WTC11 (cell line): ENCODE data around the gene TNNT3. TPM values are rescaled to one million over a fixed set of nuclear protein-coding genes. Genes with fewer than 3 reads are reported as not detected.

Experiments
- ATAC-seq: fragments of 200-7000 bp; cut with Tn5 transposase; 2 replicates; pipeline ENCODE4 v1.10.0; 2021; ENCODE audit warnings: mild to moderate bottlenecking, moderate library complexity
- CTCF ChIA-PET: fragments of 300-600 bp; sonication (Branson Sonifier 250); formaldehyde crosslinking; loops from one replicate; lab custom pipeline; 2021; ENCODE audit warnings: antibody characterized with exemption; lab: Charles Lee
- POLR2A ChIA-PET: fragments of 350-600 bp; sonication (Branson Sonifier 250); formaldehyde crosslinking; loops from one replicate; lab custom pipeline; 2021; ENCODE audit warnings: antibody characterized with exemption; lab: Charles Lee
- DNase-seq: peaks from one replicate; pipeline ENCODE4 v3.0.0; 2021; ENCODE audit warnings: low spot score
- H3K27ac Mint-ChIP-seq: 2 replicates; pipeline ENCODE4 v1.8.0; 2021; ENCODE audit warnings: mixed read lengths
- H3K27me3 Mint-ChIP-seq: 2 replicates; pipeline ENCODE4 v1.8.0; 2021; ENCODE audit warnings: low read depth, mild to moderate bottlenecking, moderate library complexity, mixed read lengths
- H3K36me3 Mint-ChIP-seq: 2 replicates; pipeline ENCODE4 v1.8.0; 2021; ENCODE audit warnings: mixed read lengths
- H3K4me1 Mint-ChIP-seq: 2 replicates; pipeline ENCODE4 v1.8.0; 2022; ENCODE audit warnings: mixed read lengths
- H3K4me3 Mint-ChIP-seq: 2 replicates; pipeline ENCODE4 v1.8.0; 2021; ENCODE audit warnings: mild to moderate bottlenecking, moderate library complexity, mixed read lengths
- H3K9me3 Mint-ChIP-seq: 2 replicates; pipeline ENCODE4 v1.8.0; 2021; ENCODE audit warnings: mixed read lengths
- CBFB ChIP-seq: sonication (generic); formaldehyde crosslinking; IDR thresholded peaks from 2 replicates; pipeline ENCODE4 v1.8.1; 2022; ENCODE audit warnings: mild to moderate bottlenecking, low read depth, missing genetic modification reagents
- ELF4 ChIP-seq: sonication (generic); formaldehyde crosslinking; IDR thresholded peaks from 2 replicates; pipeline ENCODE4 v1.8.1; 2022; ENCODE audit warnings: low read depth, mild to moderate bottlenecking, moderate library complexity, missing genetic modification reagents
- FOXK1 ChIP-seq: sonication (generic); formaldehyde crosslinking; IDR thresholded peaks from 2 replicates; pipeline ENCODE4 v1.8.0; 2022; ENCODE audit warnings: mild to moderate bottlenecking, moderate library complexity, missing genetic modification reagents
- FOXP1 ChIP-seq: sonication (generic); formaldehyde crosslinking; IDR thresholded peaks from 2 replicates; pipeline ENCODE4 v1.8.0; 2022; ENCODE audit warnings: missing genetic modification reagents, mild to moderate bottlenecking, moderate library complexity, borderline replicate concordance
- KAT7 ChIP-seq: sonication (generic); formaldehyde crosslinking; IDR thresholded peaks from 2 replicates; pipeline ENCODE4 v1.8.1; 2023; ENCODE audit warnings: missing genetic modification reagents, mild to moderate bottlenecking, borderline replicate concordance
- MXD4 ChIP-seq: fragments of 250-450 bp; sonication (Bioruptor Pico); IDR thresholded peaks from 2 replicates; pipeline ENCODE4 v1.8.0; 2021; ENCODE audit warnings: mild to moderate bottlenecking, moderate library complexity, borderline replicate concordance
- RORB ChIP-seq: fragments of 250-450 bp; sonication (Bioruptor Pico); IDR thresholded peaks from 2 replicates; pipeline ENCODE4 v1.9.0; 2021; ENCODE audit warnings: mild to moderate bottlenecking
- ZNF138 ChIP-seq: sonication (generic); formaldehyde crosslinking; conservative IDR thresholded peaks from 2 replicates; pipeline ENCODE4 v1.8.1; 2022; ENCODE audit warnings: mild to moderate bottlenecking, moderate library complexity, missing genetic modification reagents
- total RNA-seq: library from RNA; stranded (reverse); gene quantifications from 3 replicates; pipeline ENCODE4 v1.2.3, GENCODE V29; 2021
- TF ChIP-seq, protein P1 (sequence below): sonication (generic); formaldehyde crosslinking; IDR thresholded peaks from 2 replicates; pipeline ENCODE4 v1.8.0; 2023; ENCODE audit warnings: mild to moderate bottlenecking, missing genetic modification reagents
- TF ChIP-seq, protein P2 (sequence below): fragments of 250-450 bp; sonication (Bioruptor Pico); IDR thresholded peaks from 2 replicates; pipeline ENCODE4 v1.9.0; 2021; ENCODE audit warnings: moderate library complexity, mild to moderate bottlenecking, inconsistent platforms, borderline replicate concordance
- TF ChIP-seq, protein P3 (sequence below): fragments of 250-450 bp; sonication (Bioruptor Pico); IDR thresholded peaks from 2 replicates; pipeline ENCODE4 v1.8.0; 2021; ENCODE audit warnings: mild to moderate bottlenecking
- TF ChIP-seq, protein P4 (sequence below): sonication (generic); formaldehyde crosslinking; IDR thresholded peaks from 2 replicates; pipeline ENCODE4 v1.8.1; 2022; ENCODE audit warnings: missing genetic modification reagents, borderline replicate concordance
- TF ChIP-seq, protein P5 (sequence below): sonication (generic); formaldehyde crosslinking; IDR thresholded peaks from 2 replicates; pipeline ENCODE4 v1.8.1; 2022; ENCODE audit warnings: low read depth, mild to moderate bottlenecking, moderate library complexity, missing genetic modification reagents, borderline replicate concordance
- TF ChIP-seq, protein P6 (sequence below): fragments of 250-450 bp; sonication (Bioruptor Pico); conservative IDR thresholded peaks from 2 replicates; pipeline ENCODE4 v1.9.0; 2021; ENCODE audit warnings: mild to moderate bottlenecking
- TF ChIP-seq, protein P7 (sequence below): fragments of 200-600 bp; IDR thresholded peaks from 2 replicates; pipeline ENCODE4 v1.8.0; 2022; ENCODE audit warnings: antibody characterized with exemption

Gene TNNT3
- total RNA-seq, 1 experiment from 2014 or later, result not detected

DNA sequence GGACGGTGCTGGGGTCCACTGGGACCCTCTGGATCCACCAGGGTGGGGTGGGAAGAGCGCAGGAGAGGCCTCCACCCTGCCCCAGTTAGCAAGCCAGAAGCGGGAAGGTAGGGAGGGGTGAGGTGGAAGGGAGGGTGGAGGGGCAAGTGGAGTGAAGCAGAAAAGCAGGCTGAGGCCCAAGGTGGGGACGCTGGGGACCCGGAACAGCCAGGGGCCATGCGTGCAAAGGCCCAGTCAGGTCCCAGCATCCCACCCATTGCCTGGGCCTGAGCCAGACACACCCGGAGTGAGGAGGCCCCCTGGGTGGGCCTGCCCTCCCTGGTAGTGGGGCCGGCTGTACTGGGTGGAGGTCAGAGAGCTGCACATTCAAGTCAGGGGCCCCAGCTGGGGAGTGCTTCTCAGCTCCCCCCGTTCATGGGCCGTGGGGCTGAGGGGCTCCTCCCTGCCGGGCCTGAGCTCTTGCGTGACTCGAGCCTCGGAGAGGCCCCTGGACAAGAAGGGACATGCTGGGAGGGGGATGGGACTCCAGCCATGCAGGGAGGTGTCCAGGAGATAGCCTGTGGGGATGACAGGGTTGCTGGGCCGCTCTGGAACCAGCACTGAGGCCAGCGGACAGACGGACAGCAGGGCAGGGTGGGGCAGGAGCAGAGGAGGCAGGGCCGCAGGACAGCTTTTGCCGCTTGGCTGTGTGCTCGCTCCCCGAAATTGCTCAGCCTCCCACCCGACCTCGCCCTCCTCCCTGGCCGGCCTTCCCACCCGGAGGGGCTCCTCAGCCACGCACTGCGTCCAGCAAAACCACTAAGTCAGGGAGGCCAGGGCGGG is 7.7 kb downstream of the TNNT3 start (continued):
- TF ChIP-seq, protein P1, sequence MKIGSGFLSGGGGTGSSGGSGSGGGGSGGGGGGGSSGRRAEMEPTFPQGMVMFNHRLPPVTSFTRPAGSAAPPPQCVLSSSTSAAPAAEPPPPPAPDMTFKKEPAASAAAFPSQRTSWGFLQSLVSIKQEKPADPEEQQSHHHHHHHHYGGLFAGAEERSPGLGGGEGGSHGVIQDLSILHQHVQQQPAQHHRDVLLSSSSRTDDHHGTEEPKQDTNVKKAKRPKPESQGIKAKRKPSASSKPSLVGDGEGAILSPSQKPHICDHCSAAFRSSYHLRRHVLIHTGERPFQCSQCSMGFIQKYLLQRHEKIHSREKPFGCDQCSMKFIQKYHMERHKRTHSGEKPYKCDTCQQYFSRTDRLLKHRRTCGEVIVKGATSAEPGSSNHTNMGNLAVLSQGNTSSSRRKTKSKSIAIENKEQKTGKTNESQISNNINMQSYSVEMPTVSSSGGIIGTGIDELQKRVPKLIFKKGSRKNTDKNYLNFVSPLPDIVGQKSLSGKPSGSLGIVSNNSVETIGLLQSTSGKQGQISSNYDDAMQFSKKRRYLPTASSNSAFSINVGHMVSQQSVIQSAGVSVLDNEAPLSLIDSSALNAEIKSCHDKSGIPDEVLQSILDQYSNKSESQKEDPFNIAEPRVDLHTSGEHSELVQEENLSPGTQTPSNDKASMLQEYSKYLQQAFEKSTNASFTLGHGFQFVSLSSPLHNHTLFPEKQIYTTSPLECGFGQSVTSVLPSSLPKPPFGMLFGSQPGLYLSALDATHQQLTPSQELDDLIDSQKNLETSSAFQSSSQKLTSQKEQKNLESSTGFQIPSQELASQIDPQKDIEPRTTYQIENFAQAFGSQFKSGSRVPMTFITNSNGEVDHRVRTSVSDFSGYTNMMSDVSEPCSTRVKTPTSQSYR, result no peak
- TF ChIP-seq, protein P2, sequence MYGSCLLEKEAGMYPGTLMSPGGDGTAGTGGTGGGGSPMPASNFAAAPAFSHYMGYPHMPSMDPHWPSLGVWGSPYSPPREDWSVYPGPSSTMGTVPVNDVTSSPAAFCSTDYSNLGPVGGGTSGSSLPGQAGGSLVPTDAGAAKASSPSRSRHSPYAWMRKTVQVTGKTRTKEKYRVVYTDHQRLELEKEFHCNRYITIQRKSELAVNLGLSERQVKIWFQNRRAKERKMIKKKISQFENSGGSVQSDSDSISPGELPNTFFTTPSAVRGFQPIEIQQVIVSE, result no peak
- no peak for TF ChIP-seq RORB (CRISPR knock-in tag)

DNA sequence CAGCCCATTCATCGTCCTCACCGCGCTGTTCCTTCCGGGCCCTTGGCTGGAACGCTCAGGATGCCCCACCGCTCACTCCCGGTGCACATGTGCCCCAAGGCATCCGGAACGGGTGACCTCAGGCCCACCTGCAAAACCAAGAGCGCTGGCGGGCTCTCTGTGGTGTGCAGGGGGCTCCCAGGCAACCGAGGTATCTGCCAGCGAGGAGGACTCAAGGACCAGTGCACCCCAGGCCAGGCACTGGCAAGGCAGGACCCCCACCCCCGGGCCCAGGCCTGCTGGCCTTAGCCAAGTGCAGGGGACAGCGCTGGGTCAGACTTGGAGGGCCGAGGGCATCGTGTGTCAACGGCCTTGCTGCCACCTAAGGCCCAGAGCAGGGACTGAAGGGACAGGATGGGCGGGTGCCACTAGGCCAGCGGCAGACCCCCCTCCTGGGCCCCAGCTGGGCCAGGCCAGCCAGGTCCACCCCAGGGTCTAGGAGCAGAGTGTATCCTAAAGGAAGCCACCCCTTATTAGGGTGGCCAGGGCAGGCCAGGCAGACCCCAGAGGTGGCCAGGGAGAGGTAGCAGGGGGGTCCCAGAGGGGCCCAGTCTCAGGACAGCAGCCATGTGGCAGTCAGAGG is 8.5 kb downstream of the TNNT3 start:
- DNase-seq (no peak), ATAC-seq (no peak)
- H3K4me3 Mint-ChIP-seq, result no peak overlapping the region
- H3K27ac Mint-ChIP-seq, result no peak overlapping the region
- no peaks in the 10 kb centered on the region for H3K9me3 Mint-ChIP-seq
- CTCF ChIA-PET, result interaction anchor here (0.6 to 1.0 kb wide), 2 partner anchors 46 to 280 kb away, joined by 3 to 4 read pairs; no protein-coding TSS in a partner anchor
- H3K36me3 Mint-ChIP-seq, result no peaks in the 10 kb centered on the region
- H3K27me3 Mint-ChIP-seq, result no peaks in the 10 kb centered on the region; the same call in 1 of the 2 replicates
- TF ChIP-seq, protein P3, sequence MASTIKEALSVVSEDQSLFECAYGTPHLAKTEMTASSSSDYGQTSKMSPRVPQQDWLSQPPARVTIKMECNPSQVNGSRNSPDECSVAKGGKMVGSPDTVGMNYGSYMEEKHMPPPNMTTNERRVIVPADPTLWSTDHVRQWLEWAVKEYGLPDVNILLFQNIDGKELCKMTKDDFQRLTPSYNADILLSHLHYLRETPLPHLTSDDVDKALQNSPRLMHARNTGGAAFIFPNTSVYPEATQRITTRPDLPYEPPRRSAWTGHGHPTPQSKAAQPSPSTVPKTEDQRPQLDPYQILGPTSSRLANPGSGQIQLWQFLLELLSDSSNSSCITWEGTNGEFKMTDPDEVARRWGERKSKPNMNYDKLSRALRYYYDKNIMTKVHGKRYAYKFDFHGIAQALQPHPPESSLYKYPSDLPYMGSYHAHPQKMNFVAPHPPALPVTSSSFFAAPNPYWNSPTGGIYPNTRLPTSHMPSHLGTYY (CRISPR knock-in tag), result no peak
- no peak for TF ChIP-seq ELF4
- no peak for TF ChIP-seq MXD4 (CRISPR knock-in tag)
- no peak for TF ChIP-seq ZNF138
- TF ChIP-seq CBFB (CRISPR knock-in tag), result no peak
- no peak for TF ChIP-seq FOXK1 (CRISPR knock-in tag)
- TF ChIP-seq, protein P4, sequence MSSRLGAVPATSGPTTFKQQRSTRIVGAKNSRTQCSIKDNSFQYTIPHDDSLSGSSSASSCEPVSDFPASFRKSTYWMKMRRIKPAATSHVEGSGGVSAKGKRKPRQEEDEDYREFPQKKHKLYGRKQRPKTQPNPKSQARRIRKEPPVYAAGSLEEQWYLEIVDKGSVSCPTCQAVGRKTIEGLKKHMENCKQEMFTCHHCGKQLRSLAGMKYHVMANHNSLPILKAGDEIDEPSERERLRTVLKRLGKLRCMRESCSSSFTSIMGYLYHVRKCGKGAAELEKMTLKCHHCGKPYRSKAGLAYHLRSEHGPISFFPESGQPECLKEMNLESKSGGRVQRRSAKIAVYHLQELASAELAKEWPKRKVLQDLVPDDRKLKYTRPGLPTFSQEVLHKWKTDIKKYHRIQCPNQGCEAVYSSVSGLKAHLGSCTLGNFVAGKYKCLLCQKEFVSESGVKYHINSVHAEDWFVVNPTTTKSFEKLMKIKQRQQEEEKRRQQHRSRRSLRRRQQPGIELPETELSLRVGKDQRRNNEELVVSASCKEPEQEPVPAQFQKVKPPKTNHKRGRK, result no peak
- TF ChIP-seq FOXP1, result no peak
- TF ChIP-seq, protein P5, sequence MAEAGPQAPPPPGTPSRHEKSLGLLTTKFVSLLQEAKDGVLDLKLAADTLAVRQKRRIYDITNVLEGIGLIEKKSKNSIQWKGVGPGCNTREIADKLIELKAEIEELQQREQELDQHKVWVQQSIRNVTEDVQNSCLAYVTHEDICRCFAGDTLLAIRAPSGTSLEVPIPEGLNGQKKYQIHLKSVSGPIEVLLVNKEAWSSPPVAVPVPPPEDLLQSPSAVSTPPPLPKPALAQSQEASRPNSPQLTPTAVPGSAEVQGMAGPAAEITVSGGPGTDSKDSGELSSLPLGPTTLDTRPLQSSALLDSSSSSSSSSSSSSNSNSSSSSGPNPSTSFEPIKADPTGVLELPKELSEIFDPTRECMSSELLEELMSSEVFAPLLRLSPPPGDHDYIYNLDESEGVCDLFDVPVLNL (CRISPR knock-in tag), result no peak
- no peak for TF ChIP-seq KAT7 (CRISPR knock-in tag)
- TF ChIP-seq, protein P6, sequence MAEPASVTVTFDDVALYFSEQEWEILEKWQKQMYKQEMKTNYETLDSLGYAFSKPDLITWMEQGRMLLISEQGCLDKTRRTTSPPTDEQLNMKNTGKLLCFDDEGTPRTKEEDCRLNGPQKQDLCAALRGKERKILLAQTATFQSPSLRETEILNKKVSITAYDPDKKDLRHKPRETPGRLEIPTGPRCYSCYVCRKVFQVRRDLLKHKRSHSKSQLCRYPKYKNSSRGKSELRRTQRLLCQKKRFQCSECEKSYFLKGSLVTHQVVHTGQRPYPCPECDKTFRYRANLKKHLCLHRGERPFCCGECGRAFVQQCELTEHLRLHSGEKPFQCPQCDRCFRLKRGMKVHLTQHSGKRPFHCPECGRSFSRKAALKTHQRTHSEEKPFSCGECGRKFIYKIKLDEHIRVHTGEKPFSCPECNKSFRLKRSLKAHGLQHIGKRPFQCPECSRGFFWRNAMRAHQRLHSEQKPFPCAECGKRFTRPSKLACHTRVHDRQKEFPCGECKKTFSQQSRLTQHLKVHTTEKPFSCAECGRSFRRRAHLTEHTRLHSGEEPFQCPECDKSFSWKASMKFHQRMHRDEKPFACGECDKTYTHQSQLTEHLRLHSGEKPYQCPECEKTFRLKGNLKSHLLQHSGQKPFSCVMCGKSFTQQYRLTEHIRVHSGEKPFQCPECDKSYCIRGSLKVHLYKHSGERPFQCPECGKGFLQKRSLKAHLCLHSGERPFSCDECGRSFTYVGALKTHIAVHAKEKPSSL (CRISPR knock-in tag), result no peak
- TF ChIP-seq, protein P7, sequence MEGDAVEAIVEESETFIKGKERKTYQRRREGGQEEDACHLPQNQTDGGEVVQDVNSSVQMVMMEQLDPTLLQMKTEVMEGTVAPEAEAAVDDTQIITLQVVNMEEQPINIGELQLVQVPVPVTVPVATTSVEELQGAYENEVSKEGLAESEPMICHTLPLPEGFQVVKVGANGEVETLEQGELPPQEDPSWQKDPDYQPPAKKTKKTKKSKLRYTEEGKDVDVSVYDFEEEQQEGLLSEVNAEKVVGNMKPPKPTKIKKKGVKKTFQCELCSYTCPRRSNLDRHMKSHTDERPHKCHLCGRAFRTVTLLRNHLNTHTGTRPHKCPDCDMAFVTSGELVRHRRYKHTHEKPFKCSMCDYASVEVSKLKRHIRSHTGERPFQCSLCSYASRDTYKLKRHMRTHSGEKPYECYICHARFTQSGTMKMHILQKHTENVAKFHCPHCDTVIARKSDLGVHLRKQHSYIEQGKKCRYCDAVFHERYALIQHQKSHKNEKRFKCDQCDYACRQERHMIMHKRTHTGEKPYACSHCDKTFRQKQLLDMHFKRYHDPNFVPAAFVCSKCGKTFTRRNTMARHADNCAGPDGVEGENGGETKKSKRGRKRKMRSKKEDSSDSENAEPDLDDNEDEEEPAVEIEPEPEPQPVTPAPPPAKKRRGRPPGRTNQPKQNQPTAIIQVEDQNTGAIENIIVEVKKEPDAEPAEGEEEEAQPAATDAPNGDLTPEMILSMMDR, result no peak
- POLR2A ChIA-PET, result no interaction called here
- no peaks in the 10 kb centered on the region for H3K4me1 Mint-ChIP-seq
